ENCODE results near the gene STX16.

The STX16 gene

GRCh38 chr20:58677808-58678207 lies 26.7 kb downstream of the STX16 start:
- DNase-seq (ENCODE audit: low spot score) = no peak

DNA sequence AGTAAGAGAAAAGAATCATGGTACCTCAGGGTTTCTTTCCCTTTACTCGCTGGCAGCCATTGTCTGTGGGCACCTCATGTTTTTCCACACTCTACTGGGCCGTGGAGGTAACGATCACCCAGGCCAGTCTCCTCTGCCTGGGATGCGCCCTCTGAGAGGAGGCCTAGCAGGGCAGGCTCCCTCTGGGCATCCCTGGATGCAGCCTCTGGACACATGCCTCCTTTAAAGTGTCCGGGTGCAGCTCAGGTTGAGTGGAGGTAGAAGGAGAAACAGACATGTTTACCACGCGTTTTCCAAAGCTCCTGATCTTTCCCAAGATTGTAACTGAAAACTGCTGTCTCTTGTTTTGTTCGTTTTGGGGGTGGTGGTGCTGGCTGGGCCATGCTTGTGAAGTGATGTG lies 27.7 kb downstream of the STX16 start:
- no peak for DNase-seq (ENCODE audit: low spot score)

DNA sequence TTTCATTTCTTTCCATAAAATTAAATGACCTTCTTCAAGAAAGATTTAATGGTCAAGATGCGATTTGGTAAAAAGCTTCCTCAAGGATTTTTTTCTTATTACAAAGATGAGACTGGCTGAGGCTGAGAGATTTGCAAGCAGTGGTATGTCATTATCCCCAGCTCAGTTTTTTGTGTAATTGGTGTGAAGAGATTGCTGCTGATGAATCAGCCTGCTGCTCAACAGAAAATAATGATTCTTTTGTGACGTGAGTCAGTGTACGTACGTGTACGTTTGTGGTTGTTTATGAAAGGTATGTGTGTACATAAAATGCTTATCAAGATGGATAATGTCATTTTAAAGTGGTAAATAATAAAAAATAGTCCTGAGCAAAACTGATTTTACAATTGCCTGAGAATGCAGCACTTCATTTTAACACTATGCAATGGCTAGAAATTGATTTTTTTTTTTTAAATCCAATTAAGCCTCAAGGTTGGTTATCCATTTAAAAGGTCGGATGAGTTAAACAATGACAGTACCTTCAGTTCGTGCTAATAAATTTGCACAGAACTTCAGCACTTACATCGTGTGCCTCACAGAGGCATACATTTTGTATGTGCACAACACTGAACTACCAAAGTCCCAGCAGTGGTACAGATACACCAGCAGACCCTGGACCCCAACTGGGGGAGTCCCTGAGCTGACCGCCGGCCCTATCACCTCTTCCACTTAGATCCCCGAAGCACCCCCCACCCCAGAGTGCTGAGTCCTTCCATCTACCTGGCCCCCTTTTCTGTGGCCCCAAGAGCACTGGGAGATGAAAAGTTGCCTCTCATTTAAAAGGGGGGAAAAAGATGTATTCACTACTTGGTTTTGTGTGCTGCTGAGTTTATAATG lies 31.8 kb downstream of the STX16 start:
- no peak for DNase-seq (ENCODE audit: low spot score)

DNA sequence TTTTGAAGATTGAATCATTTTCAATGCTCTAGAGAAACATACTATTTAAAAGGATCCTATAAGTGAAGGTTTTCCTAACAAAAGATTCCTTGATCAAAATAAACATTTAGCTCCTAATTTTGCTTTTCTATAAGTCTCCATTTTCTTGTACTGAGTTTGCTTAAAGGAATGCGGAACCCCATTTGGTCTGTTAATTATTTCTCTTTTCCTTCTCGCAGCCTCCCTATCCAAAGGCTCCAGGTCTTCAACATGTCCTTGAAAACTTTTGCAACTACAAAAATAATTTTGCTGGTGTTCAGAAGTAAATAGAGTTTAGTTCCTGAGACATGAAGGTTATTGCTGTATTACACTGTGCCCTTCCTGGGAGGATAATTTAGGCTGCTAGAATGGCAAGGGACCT lies 33.2 kb downstream of the STX16 start:
- no peak for DNase-seq (ENCODE audit: low spot score)

DNA sequence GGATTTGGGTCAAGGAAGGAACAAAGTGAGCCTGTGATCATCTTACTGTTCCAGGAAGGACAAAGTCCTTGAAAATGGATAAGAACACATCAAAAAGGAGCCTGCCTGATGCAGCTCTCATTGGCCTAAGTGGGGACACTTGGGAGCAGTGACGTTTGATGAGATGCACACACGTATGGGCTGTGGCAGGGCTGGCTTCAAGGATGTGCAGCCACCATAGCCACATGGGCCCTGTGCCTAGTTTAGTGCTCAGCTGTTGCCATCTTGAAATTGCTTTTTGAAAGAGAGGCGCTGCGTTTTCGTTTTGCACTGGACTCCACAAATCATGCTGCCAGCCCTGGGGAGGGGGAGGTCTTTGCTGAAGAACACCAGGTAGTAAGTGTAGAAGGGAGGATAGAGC lies 34.9 kb downstream of the STX16 start:
- DNase-seq (ENCODE audit: low spot score) = no peak

GRCh38 chr20:58688414-58688813 lies 37.3 kb downstream of the STX16 start:
- DNase-seq (ENCODE audit: low spot score) = no peak

GRCh38 chr20:58688840-58689239 lies 37.8 kb downstream of the STX16 start:
- no peak for DNase-seq (ENCODE audit: low spot score)

DNA sequence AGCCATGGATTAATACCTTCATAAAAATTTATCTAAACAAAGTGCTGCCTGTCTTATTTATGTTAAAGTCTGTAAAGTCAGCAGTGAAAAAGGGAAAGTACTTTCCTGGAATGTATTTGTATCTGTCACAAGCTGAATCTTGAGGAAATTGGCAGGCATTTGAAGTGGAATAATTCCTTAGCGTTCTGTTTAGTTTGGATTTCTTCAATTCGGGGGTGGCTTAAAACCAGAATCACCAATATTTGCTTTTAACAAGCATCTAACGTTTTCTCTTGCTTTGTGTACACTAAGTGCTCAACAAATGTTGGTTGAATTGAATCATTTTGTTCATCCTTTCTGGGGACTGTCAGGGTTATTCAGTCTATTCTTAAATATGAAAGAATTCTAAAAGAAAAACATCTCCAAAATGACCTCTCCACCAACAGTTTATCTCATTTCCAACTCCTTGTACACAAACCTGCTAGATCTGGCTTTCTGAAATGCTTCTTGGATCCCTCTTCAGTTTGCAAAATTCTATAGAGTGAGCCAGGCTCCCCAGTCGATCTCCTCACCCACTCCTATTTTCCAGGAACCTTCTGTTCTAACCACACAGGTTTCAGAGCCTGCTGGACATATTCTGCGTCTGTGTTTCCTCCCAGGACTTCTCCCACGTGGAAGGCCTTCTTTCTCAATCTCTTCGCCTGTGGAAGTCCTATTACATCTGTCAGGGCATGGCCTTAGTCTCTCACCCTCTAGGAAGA lies 39.5 kb downstream of the STX16 start:
- DNase-seq (ENCODE audit: low spot score) = no peak

- no peak for DNase-seq (ENCODE audit: low spot score)
Measured at GRCh38 chr20:58691773-58692578, 40.9 kb downstream of the STX16 start.

DNA sequence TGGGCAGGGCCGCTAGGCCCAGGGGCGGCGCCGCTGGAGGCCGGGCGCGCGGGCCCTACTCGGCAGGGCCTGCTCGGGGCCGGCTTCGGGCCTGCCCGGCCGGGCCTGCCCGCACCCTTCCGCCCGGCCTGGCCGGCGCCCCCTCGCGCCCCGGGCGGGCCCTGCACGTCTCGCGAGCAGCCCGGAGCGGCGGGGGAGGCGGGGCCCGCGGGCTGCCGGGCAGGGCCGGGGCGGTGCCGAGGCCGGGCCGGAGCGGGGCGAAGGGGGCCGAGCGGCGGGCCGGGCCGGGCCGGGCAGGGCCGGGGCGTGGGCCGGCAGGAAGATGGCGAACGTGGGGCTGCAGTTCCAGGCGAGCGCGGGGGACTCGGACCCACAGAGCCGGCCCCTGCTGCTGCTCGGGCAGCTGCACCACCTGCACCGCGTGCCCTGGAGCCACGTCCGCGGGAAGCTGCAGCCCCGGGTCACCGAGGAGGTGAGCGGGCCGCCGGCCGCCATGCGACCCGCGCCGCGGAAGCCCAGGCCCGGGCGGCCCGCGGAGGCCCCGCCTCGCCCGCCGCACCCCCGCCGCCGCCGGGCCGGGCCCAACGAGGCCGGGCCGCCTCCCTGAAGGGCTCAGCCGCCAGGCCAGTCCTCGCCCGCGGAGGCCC lies 41.6 kb downstream of the STX16 start, which contains the start of gene NPEPL1:
NPEPL1 (plus strand) TSS at position 222 of the 647 bp plus-strand sequence; CDS start at position 323, 101 bp downstream.
- DNase-seq (ENCODE audit: low spot score) = peak; percentile 88

GRCh38 chr20:58693226-58694006 lies 42.3 kb downstream of the STX16 start:
- DNase-seq (ENCODE audit: low spot score) = no peak

- DNase-seq (ENCODE audit: low spot score) = no peak
Measured at GRCh38 chr20:58694241-58695083, 43.4 kb downstream of the STX16 start.

GRCh38 chr20:58695084-58695722 lies 44.1 kb downstream of the STX16 start:
- no peak for DNase-seq (ENCODE audit: low spot score)

DNA sequence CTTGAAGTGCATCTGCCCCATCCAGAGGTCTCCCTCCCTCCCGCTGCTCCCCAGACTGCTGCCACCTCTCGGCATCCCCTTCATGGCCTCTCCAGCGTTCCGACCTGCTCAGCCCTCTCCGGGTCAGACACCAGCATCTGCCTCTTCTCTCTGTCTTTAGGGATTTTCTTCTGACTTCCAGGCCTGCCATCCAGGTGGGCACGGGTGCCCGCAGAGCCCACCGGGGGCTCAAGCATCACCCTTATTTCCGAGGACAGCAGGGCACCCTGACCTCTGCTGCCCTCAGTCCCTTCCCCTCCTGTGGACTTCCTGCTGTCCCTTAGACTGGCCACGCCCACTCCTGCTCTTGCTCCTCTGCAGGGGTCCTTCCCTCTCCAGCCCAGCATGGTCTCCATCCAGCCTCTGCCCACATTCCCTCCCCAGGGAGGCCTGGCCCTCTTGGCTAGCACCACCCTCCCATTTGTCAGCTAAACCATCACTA lies 44.9 kb downstream of the STX16 start:
- no peak for DNase-seq (ENCODE audit: low spot score)

DNA sequence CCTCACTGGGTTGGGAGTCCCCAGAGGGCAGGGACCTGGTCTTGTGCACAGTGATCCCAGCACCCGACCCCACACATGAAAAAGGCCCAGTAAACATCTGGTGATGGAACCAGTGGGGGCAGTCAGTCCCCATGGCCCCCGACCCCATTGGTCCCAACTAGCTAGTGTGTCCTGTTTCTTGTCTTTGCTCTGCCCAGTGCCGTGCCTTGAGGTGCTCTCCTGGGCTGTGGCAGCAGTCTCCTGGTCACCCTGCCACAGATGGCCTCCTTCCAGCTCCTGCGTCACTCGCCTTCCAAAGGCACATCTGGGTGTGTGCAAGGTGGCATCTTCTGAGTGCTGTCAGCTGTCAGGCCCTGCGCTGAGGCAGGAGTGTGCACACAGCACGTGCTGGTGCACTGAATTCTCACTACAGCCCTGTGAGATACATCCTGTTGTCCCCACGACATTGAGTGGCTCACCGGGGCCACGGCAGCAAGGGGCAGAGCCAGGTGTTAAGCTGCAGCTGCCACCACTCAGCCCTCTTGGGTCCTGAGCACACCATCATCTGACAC lies 45.4 kb downstream of the STX16 start:
- no peak for DNase-seq (ENCODE audit: low spot score)

GRCh38 chr20:58697201-58697866 lies 46.3 kb downstream of the STX16 start:
- DNase-seq (ENCODE audit: low spot score) = no peak

DNA sequence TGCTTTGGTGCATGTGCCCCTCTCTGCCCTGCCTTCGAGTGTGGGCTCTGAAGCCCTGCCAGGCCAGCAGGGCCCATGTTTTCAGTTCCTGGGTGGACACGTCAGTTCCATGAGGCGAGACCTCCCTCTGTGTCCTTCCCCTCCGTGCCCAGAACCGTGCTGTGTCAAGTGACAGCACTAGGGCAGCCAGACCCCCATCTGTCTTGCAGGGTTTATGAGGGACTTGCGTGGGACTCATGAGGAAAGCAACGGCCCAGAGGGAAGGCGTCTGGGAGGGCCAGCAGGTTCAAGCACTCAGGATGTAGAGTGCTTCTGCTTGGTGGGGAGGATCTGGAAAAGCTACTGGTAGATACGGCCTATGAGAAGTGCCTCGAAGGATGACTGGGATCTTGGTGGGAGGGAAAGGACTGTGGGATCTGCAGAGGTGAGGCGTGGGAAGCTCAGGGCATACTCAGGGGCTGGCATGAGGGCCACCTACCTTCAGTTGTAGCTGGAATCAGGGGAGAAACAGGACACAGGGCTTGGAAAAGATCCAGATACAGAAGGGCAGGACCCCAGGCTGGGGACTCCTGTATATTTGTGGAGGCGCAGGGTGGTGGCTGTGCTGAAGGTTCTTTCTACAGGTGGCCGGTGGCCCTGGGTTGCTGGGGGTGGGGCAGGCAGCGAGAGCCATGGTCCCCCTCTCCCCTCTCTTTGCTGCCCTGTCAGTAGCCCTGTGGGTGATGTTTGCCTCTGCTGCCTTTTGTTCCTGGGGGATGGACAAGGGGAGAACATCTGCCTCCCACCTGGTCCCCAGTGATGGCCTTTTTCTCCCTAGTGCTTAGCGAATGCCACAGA lies 47.0 kb downstream of the STX16 start:
- no peak for DNase-seq (ENCODE audit: low spot score)
